ENCODE results near the gene HCFC2. TPM values are rescaled to one million over a fixed set of nuclear protein-coding genes. Genes with fewer than 3 reads are reported as not detected.

The HCFC2 gene
- total RNA-seq, 2 experiments from 2014 or later: 11.2 to 15.1 TPM

GRCh38 chr12:104121001-104121400 lies 56.7 kb downstream of the HCFC2 start:
- H3K27me3 ChIP-seq (ENCODE audit: control insufficient read depth in 1 of 2, insufficient read depth in 2 of 2, low read length in 2 of 2): no peaks in the 10 kb centered on the region
- POLR2A ChIA-PET: interaction anchor here (0.6 to 2.2 kb wide), 3 partner anchors 10 to 17 kb away, joined by 4 to 9 read pairs (median 5); partner anchors contain the start of gene NFYB
- CTCF ChIA-PET: interaction anchor here (2.3 kb wide), 1 partner anchor 12 kb away, joined by 9 read pairs; no protein-coding TSS in a partner anchor
- no peak overlapping the region for H3K4me3 ChIP-seq (ENCODE audit: low read length)
- H3K36me3 ChIP-seq (ENCODE audit: insufficient read depth, low read length): peaks cover 67% of the 10 kb centered on the region
- no peak overlapping the region for H3K27ac Mint-ChIP-seq
- DNase-seq: no peak
- no peaks in the 10 kb centered on the region for H3K9me3 ChIP-seq (ENCODE audit: control insufficient read depth in 1 of 2, insufficient read depth in 1 of 2, low read length in 2 of 2)
- no peak for TF ChIP-seq CTCF (IDR thresholded peaks at IDR 0.05)
- no peaks in the 10 kb centered on the region for H3K27me3 Mint-ChIP-seq
- intact Hi-C loops (cut with DNase I, micrococcal nuclease): no loop called here
- H3K36me3 Mint-ChIP-seq (ENCODE audit: low read depth): peaks cover 79% of the 10 kb centered on the region
- H3K4me1 ChIP-seq (ENCODE audit: insufficient read depth, low read length): no peaks in the 10 kb centered on the region
- ATAC-seq (ENCODE audit: poor library complexity): no peak
- H3K4me3 Mint-ChIP-seq: no peak overlapping the region
- no peaks in the 10 kb centered on the region for H3K4me1 Mint-ChIP-seq (ENCODE audit: low read depth)
- H3K27ac ChIP-seq (ENCODE audit: low read depth in 1 of 2, low read length in 2 of 2): no peak overlapping the region
- H3K9me3 Mint-ChIP-seq: no peaks in the 10 kb centered on the region

DNA sequence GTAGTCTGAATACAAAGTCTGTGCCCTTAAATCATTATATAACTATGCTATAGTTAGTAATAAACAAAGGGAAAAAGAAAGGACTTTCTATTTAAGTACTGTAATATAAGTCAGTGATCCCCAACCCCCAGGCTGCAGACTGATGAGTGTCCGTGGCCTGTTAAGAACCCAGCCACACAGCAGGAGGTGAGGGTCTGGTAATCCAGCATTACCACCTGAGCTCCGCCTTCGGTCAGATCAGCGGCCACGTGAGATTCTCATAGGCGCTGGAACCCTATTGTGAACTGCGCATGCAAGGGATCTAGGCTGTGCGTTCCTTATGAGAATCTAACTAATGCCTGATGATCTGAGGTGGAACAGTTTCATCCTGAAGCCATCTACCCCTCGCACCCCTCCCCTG lies 58.0 kb downstream of the HCFC2 start:
- Histone ChIP-seq H3K36me3 (ENCODE audit: insufficient read depth, low read length) (peaks cover 69% of the 10 kb centered on the region), H3K4me1 (ENCODE audit: insufficient read depth, low read length) (no peaks in the 10 kb centered on the region), H3K27ac (ENCODE audit: low read depth in 1 of 2, low read length in 2 of 2) (no peak overlapping the region), H3K9me3 (ENCODE audit: control insufficient read depth in 1 of 2, insufficient read depth in 1 of 2, low read length in 2 of 2) (no peaks in the 10 kb centered on the region), H3K4me3 (ENCODE audit: low read length) (no peak overlapping the region), H3K27me3 (ENCODE audit: control insufficient read depth in 1 of 2, insufficient read depth in 2 of 2, low read length in 2 of 2) (no peaks in the 10 kb centered on the region)
- Mint-ChIP-seq H3K4me3 (no peak overlapping the region), H3K36me3 (ENCODE audit: low read depth) (peaks cover 89% of the 10 kb centered on the region), H3K27ac (no peak overlapping the region), H3K4me1 (ENCODE audit: low read depth) (no peaks in the 10 kb centered on the region), H3K9me3 (no peaks in the 10 kb centered on the region), H3K27me3 (no peaks in the 10 kb centered on the region)
- CTCF ChIA-PET: interaction anchor here (2.3 kb wide), 1 partner anchor 13 kb away, joined by 9 read pairs; no protein-coding TSS in a partner anchor
- DNase-seq (no peak), ATAC-seq (ENCODE audit: poor library complexity) (no peak)
- POLR2A ChIA-PET: interaction anchor here (0.8 to 1.3 kb wide), 2 partner anchors 13 to 16 kb away, joined by 3 to 4 read pairs; partner anchors contain the start of gene NFYB
- TF ChIP-seq CTCF (IDR thresholded peaks at IDR 0.05): no peak
- intact Hi-C loops (cut with DNase I, micrococcal nuclease): no loop called here

GRCh38 chr12:104126548-104126947 lies 62.2 kb downstream of the HCFC2 start:
- ChIA-PET CTCF (no interaction called here), POLR2A (interaction anchor here (1.6 to 1.7 kb wide), 2 partner anchors 11 kb away, joined by 9 read pairs; partner anchors contain the start of gene NFYB)
- Histone ChIP-seq H3K9me3 (ENCODE audit: control insufficient read depth in 1 of 2, insufficient read depth in 1 of 2, low read length in 2 of 2) (no peaks in the 10 kb centered on the region), H3K27me3 (ENCODE audit: control insufficient read depth in 1 of 2, insufficient read depth in 2 of 2, low read length in 2 of 2) (no peaks in the 10 kb centered on the region), H3K4me3 (ENCODE audit: low read length) (no peak overlapping the region), H3K36me3 (ENCODE audit: insufficient read depth, low read length) (peaks cover 61% of the 10 kb centered on the region), H3K27ac (ENCODE audit: low read depth in 1 of 2, low read length in 2 of 2) (no peak overlapping the region), H3K4me1 (ENCODE audit: insufficient read depth, low read length) (no peaks in the 10 kb centered on the region)
- Mint-ChIP-seq H3K27ac (no peak overlapping the region), H3K4me3 (no peak overlapping the region), H3K9me3 (no peaks in the 10 kb centered on the region), H3K27me3 (no peaks in the 10 kb centered on the region), H3K36me3 (ENCODE audit: low read depth) (peaks cover 80% of the 10 kb centered on the region), H3K4me1 (ENCODE audit: low read depth) (peaks cover 24% of the 10 kb centered on the region)
- DNase-seq (no peak), ATAC-seq (ENCODE audit: poor library complexity) (no peak)
- no peak for TF ChIP-seq CTCF (IDR thresholded peaks at IDR 0.05)
- intact Hi-C loops (cut with DNase I, micrococcal nuclease): no loop called here

Data from CD4-positive, alpha-beta T cell (primary cell).